RWPE2 (cell line): ENCODE results near the gene DEAF1.

Experiments used
- ATAC-seq: fragments of 200-7000 bp; cut with Tn5 transposase; 3 replicates; pipeline ENCODE4 v1.9.1; 2021; ENCODE audit warnings: low read depth
- DNase-seq: peaks from one replicate; pipeline ENCODE4 v3.0.0-alpha.2; 2020; ENCODE audit warnings: low spot score
- H3K27ac ChIP-seq: fragments of 450-650 bp; 2 replicates; pipeline ENCODE4 v1.5.1; 2017; ENCODE audit warnings: mild to moderate bottlenecking; ENCODE audit not compliant: poor library complexity, severe bottlenecking
- H3K27me3 ChIP-seq: fragments of 250-450 bp; sonication (Bioruptor Pico); 2 replicates; pipeline ENCODE4 v1.5.1; 2021; ENCODE audit warnings: mild to moderate bottlenecking, moderate library complexity; ENCODE audit not compliant: insufficient read depth, poor library complexity, severe bottlenecking
- H3K36me3 ChIP-seq: fragments of 250-450 bp; sonication (Bioruptor Pico); 2 replicates; pipeline ENCODE4 v1.5.1; 2020; ENCODE audit warnings: low read depth, mild to moderate bottlenecking, moderate library complexity
- H3K4me1 ChIP-seq: fragments of 250-450 bp; sonication (Bioruptor Pico); 2 replicates; pipeline ENCODE4 v1.5.1; 2021; ENCODE audit warnings: mild to moderate bottlenecking, moderate library complexity; ENCODE audit not compliant: insufficient read depth, poor library complexity, severe bottlenecking
- H3K4me3 ChIP-seq: fragments of 250-450 bp; sonication (Bioruptor Pico); 2 replicates; pipeline ENCODE4 v1.5.1; 2021; ENCODE audit warnings: mild to moderate bottlenecking, moderate library complexity; ENCODE audit not compliant: severe bottlenecking
- H3K9me3 ChIP-seq: fragments of 250-450 bp; sonication (Bioruptor Pico); 2 replicates; pipeline ENCODE4 v1.5.1; 2021; ENCODE audit warnings: mild to moderate bottlenecking, moderate library complexity; ENCODE audit not compliant: severe bottlenecking
- TF ChIP-seq, protein P1 (sequence below): fragments of 450-650 bp; IDR thresholded peaks from one replicate; pipeline ENCODE4 v1.5.1; 2017; ENCODE audit warnings: mild to moderate bottlenecking, moderate library complexity; ENCODE audit not compliant: poor library complexity, severe bottlenecking

DEAF1 gene

DNA sequence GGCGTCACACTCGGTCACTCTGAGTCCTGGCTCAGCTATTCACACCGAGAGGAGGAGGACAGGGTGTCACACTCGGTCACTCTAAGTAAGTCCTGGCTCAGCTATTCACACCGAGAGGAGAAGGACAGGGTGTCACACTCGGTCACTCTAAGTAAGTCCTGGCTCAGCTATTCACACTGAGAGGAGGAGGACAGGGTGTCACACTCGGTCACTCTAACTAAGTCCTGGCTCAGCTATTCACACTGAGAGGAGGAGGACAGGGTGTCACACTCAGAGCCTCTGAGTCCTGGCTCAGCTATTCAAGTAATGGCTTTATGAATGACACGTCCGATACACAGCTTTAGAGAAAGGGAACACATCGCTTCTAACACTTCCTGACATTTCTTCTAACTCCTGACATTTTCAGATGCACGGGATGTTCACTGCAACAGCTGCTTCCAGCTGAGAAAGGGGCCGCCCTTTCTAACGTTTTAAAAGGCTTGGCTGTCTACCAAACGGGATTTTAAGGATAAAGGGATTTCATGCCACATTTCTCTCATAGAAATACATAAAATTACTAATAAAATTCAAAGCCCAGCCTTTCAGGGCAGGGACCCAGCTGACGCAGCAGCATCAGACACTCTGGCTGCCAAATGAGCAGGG lies 29.8 kb downstream of the DEAF1 start:
- TF ChIP-seq, protein P1, sequence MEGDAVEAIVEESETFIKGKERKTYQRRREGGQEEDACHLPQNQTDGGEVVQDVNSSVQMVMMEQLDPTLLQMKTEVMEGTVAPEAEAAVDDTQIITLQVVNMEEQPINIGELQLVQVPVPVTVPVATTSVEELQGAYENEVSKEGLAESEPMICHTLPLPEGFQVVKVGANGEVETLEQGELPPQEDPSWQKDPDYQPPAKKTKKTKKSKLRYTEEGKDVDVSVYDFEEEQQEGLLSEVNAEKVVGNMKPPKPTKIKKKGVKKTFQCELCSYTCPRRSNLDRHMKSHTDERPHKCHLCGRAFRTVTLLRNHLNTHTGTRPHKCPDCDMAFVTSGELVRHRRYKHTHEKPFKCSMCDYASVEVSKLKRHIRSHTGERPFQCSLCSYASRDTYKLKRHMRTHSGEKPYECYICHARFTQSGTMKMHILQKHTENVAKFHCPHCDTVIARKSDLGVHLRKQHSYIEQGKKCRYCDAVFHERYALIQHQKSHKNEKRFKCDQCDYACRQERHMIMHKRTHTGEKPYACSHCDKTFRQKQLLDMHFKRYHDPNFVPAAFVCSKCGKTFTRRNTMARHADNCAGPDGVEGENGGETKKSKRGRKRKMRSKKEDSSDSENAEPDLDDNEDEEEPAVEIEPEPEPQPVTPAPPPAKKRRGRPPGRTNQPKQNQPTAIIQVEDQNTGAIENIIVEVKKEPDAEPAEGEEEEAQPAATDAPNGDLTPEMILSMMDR, result no peak
- Histone ChIP-seq H3K36me3 (peaks cover 35% of the 10 kb centered on the region), H3K4me1 (no peaks in the 10 kb centered on the region), H3K27ac (no peak overlapping the region), H3K27me3 (no peaks in the 10 kb centered on the region), H3K9me3 (no peaks in the 10 kb centered on the region), H3K4me3 (no peak overlapping the region)
- ATAC-seq (no peak), DNase-seq (no peak)

GRCh38 chr11:662689-663274 lies 32.2 kb downstream of the DEAF1 start:
- H3K4me3 ChIP-seq, result no peak overlapping the region
- H3K4me1 ChIP-seq, result no peaks in the 10 kb centered on the region
- peak; percentile 71 for ATAC-seq
- H3K9me3 ChIP-seq, result no peaks in the 10 kb centered on the region
- peaks cover 51% of the 10 kb centered on the region for H3K36me3 ChIP-seq
- no peak overlapping the region for H3K27ac ChIP-seq
- TF ChIP-seq, protein P1, result peak; percentile 69
- no peaks in the 10 kb centered on the region for H3K27me3 ChIP-seq
- DNase-seq, result no peak

DNA sequence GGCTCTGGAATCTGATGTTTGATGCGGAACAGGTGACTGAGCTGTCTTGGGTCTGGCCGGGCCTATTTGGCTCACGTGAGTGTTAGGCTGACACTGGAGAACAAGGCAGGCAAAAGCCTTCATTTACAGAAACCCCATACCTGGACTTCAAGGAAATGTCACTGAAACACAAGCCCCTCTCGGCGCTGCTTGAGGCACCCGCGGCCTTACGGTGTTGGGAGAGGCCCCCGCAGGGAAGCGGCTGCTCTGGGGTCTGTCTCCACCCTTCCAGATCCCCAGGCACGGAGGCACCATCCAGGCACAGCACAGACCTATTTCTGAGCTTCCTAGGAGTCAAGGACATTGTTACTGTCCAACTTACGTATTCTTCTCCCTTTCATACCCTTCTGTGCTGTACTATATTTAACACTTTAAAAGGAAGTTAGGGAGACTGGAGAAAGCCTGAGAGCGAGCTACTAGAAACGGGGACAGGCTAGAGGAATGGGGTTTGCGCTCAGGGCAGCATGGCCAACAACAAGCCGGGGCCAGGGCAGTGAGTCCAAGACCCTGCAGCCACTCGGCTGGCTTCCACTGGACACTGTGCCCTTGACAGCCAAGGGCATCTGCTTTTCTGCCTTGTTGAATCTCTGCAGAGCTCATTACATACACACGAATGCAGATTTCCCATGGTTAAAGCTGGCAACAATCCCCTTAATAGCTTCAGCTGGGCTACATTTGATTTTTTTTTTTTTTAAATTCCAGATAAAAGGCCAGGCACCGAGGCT lies 34.2 kb downstream of the DEAF1 start:
- Histone ChIP-seq H3K4me3 (no peak overlapping the region), H3K27me3 (no peaks in the 10 kb centered on the region), H3K27ac (no peak overlapping the region), H3K4me1 (no peaks in the 10 kb centered on the region), H3K9me3 (no peaks in the 10 kb centered on the region), H3K36me3 (peaks cover 52% of the 10 kb centered on the region)
- TF ChIP-seq, protein P1, result no peak
- ATAC-seq (no peak), DNase-seq (no peak)

DNA sequence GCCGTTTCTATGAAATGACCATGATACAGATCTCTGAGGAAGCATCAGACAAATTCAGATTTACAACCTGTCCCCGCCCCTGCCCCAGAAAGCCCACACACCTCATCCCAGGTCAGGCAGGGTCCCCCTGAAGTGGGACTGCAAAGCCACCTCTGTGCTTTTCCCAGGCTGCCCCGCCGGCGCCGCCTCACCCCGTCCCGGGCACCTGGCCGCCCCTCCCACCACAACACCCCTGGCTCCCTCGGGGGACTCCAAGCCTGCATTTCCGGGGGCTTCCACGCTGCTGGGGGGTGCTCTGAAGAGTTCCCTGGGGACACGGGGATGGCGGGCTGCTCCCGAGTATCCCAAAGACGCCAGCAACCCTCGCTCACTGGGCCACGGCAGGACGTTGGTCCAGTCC lies 34.7 kb downstream of the DEAF1 start:
- ATAC-seq, result no peak
- Histone ChIP-seq H3K4me3 (no peak overlapping the region), H3K9me3 (no peaks in the 10 kb centered on the region), H3K27me3 (no peaks in the 10 kb centered on the region), H3K4me1 (no peaks in the 10 kb centered on the region), H3K36me3 (peaks cover 46% of the 10 kb centered on the region), H3K27ac (no peak overlapping the region)
- DNase-seq, result no peak
- TF ChIP-seq, protein P1, result no peak
